GM12878 (cell line): ENCODE measurements around the gene PID1.

Experiments used
- RELA ChIP-seq: fragments of 450-650 bp; IDR thresholded peaks from 2 replicates; pipeline ENCODE4 v1.8.0; 2014; ENCODE audit warnings: borderline replicate concordance; ENCODE audit not compliant: partially characterized antibody
- TF ChIP-seq, protein P1 (sequence below), 3 experiments: IDR thresholded peaks in 2 of 3; conservative IDR thresholded peaks in 1 of 3; 2 replicates each; pipeline ENCODE4 v1.5.1; 2011; ENCODE audit warnings: low read depth in 3 of 3, low read length in 3 of 3, mild to moderate bottlenecking in 3 of 3, control low read depth in 2 of 3, moderate library complexity in 2 of 3, inconsistent platforms in 1 of 3, mixed read lengths in 1 of 3; ENCODE audit not compliant: control insufficient read depth in 2 of 3, insufficient read depth in 1 of 3; ENCODE audit errors: extremely low read depth in 1 of 3

DNA sequence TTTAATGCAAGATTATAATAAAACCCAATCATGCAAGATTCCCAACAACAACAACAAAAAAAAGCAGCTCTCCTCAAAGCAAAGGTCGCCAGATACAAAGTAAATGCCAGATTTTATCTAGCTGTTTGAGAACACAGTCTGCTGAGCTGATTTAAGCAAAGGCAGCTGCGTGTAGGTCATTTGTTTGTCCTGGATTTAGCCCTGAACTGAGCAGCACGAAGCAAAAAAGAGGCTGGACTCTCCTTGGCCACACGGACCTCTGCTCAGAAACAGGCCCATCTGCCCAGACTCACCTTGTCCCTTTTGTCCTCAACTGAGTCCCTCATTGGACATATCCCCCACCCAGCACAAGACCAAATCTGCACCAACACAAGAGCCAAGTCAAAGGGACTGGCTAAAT lies 91.5 kb downstream of the PID1 start:
- TF ChIP-seq, protein P1, sequence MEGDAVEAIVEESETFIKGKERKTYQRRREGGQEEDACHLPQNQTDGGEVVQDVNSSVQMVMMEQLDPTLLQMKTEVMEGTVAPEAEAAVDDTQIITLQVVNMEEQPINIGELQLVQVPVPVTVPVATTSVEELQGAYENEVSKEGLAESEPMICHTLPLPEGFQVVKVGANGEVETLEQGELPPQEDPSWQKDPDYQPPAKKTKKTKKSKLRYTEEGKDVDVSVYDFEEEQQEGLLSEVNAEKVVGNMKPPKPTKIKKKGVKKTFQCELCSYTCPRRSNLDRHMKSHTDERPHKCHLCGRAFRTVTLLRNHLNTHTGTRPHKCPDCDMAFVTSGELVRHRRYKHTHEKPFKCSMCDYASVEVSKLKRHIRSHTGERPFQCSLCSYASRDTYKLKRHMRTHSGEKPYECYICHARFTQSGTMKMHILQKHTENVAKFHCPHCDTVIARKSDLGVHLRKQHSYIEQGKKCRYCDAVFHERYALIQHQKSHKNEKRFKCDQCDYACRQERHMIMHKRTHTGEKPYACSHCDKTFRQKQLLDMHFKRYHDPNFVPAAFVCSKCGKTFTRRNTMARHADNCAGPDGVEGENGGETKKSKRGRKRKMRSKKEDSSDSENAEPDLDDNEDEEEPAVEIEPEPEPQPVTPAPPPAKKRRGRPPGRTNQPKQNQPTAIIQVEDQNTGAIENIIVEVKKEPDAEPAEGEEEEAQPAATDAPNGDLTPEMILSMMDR (IDR thresholded peaks at IDR 0.05 in 2 of 3, conservative IDR thresholded peaks at IDR 0.05 in 1 of 3; ENCODE audit: control insufficient read depth in 2 of 3, extremely low read depth in 1 of 3, insufficient read depth in 1 of 3, low read depth in 3 of 3, low read length in 3 of 3), result no peak
- no peak for TF ChIP-seq RELA
